K562 (cell line): ENCODE data around the gene UBN2. TPM values are rescaled to one million over a fixed set of nuclear protein-coding genes. Genes with fewer than 3 reads are reported as not detected.

Source experiments
- CAMTA2 ChIP-seq: fragments of 250-450 bp; sonication (Bioruptor Pico); conservative IDR thresholded peaks from 2 replicates; pipeline ENCODE4 v1.5.1; 2022
- CHD1 ChIP-seq: fragments of 200-600 bp; sonication (generic); IDR thresholded peaks from one replicate; pipeline ENCODE4 v1.6.1; 2012; ENCODE audit warnings: mild to moderate bottlenecking, moderate library complexity, low read length, inconsistent platforms
- DDX20 ChIP-seq: fragments of 450-650 bp; IDR thresholded peaks from 2 replicates; pipeline ENCODE4 v1.6.1; 2016; ENCODE audit warnings: missing genetic modification characterization, low read depth, mild to moderate bottlenecking, missing compliant biosample characterization, moderate library complexity
- EWSR1 ChIP-seq: fragments of 450-650 bp; IDR thresholded peaks from 2 replicates; pipeline ENCODE4 v1.6.1; 2018; ENCODE audit warnings: borderline replicate concordance, mild to moderate bottlenecking, low read depth, moderate library complexity; ENCODE audit not compliant: partially characterized antibody
- GABPB2 ChIP-seq: fragments of 250-450 bp; sonication (Bioruptor Pico); conservative IDR thresholded peaks from 2 replicates; pipeline ENCODE4 v1.5.1; 2021; ENCODE audit warnings: mild to moderate bottlenecking
- MEIS2 ChIP-seq: fragments of 450-650 bp; IDR thresholded peaks from 2 replicates; pipeline ENCODE4 v1.6.1; 2014; ENCODE audit warnings: mild to moderate bottlenecking; ENCODE audit not compliant: partially characterized antibody
- MTF1 ChIP-seq: fragments of 250-450 bp; sonication (Bioruptor Pico); IDR thresholded peaks from 2 replicates; pipeline ENCODE4 v1.9.0; 2021; ENCODE audit warnings: moderate library complexity, mild to moderate bottlenecking, inconsistent platforms, borderline replicate concordance
- NCOA1 ChIP-seq: fragments of 450-650 bp; IDR thresholded peaks from 2 replicates; pipeline ENCODE4 v1.6.1; 2016; ENCODE audit warnings: low read depth
- NR2F6 ChIP-seq: fragments of 450-650 bp; formaldehyde crosslinking; IDR thresholded peaks from 2 replicates; pipeline ENCODE4 v1.4.0; 2020; ENCODE audit warnings: mild to moderate bottlenecking
- SIRT6 ChIP-seq: IDR thresholded peaks from one replicate; pipeline ENCODE4 v1.6.1; 2012; ENCODE audit warnings: low read depth, mild to moderate bottlenecking, control low read depth, inconsistent platforms, low read length, moderate library complexity
- STAT5A ChIP-seq: IDR thresholded peaks from 2 replicates; pipeline ENCODE4 v1.6.1; 2012; ENCODE audit warnings: low read length, inconsistent platforms, borderline replicate concordance
- YY1 ChIP-seq, 3 experiments: IDR thresholded peaks; 2 replicates each; pipeline ENCODE4 v1.6.1; 2011; ENCODE audit warnings: low read length in 2 of 3, mild to moderate bottlenecking in 2 of 3, moderate library complexity in 2 of 3, borderline replicate concordance in 1 of 3, control low read depth in 1 of 3, low read depth in 1 of 3; ENCODE audit not compliant: insufficient read depth in 3 of 3, insufficient replicate concordance in 2 of 3, control insufficient read depth in 1 of 3, insufficient read length in 1 of 3; ENCODE audit errors: extremely low read depth in 1 of 3
- ZNF124 ChIP-seq: sonication (generic); formaldehyde crosslinking; IDR thresholded peaks from 2 replicates; pipeline ENCODE4 v1.8.1; 2022; ENCODE audit warnings: missing genetic modification reagents
- ZNF146 ChIP-seq: IDR thresholded peaks from one replicate; pipeline ENCODE4 v1.6.1; 2018; ENCODE audit warnings: missing compliant biosample characterization; ENCODE audit not compliant: unreplicated experiment
- polyA plus RNA-seq, 8 experiments: library from polyadenylated mRNA; depleted of rRNA in 4 of 8; stranded (reverse) in 5 of 8; unstranded in 3 of 8; fragments of >200 nt; fragmentation: Nextera tagmentation in 2 of 8; fragmentation: Illumina TruSeq in 1 of 8; extraction: Ambion mirVana in 2 of 8; extraction: Trizol in 1 of 8; gene quantifications; 2 replicates each; pipeline versions ENCODE4 v1.2.1 to v1.2.3, GENCODE V29; 2011 to 2014; ENCODE audit warnings: inconsistent platforms in 1 of 8, missing spikeins in 1 of 8
- total RNA-seq, 7 experiments: library from RNA; depleted of rRNA in 6 of 7; stranded (reverse); fragments of >200 nt in 6 of 7; fragmentation: Illumina TruSeq in 2 of 7; extraction: Trizol in 2 of 7; gene quantifications; 2 replicates each; pipeline versions ENCODE4 v1.2.1 to v1.2.3, GENCODE V29; 2011 to 2021; ENCODE audit warnings: low replicate concordance in 1 of 7
- TF ChIP-seq, protein P1 (sequence below): IDR thresholded peaks from 3 replicates; pipeline ENCODE4 v1.6.1; 2011; ENCODE audit warnings: borderline replicate concordance, mild to moderate bottlenecking, moderate library complexity; ENCODE audit not compliant: insufficient read length; ENCODE audit errors: extremely low read depth
- TF ChIP-seq, protein P2 (sequence below): fragments of 450-650 bp; IDR thresholded peaks from 2 replicates; pipeline ENCODE4 v1.6.1; 2016; ENCODE audit warnings: low read depth

Gene UBN2
- total and polyA plus RNA-seq, 9 of the 15 experiments (the other 6 are each of a cell fraction or from before 2014, with no cell fraction given) = 1.2 to 19.5 (median 9.9) TPM

DNA sequence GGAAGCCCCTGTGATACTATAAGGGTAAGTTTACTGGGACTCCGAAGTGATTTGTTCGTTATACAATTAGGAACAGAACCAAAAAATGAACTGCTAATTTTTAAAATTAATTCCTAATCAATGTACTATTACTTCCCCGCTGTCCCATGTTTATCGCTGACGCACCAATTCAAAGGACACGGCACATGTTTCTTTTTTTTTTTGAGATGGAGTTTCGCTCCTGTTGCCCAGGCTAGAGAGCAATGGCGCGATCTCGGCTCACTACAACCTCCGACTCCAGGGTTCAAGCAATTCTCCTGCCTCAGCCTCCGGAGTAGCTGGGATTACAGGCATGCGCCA, 108.6 kb downstream of the UBN2 start (continued):
- TF ChIP-seq, protein P1, sequence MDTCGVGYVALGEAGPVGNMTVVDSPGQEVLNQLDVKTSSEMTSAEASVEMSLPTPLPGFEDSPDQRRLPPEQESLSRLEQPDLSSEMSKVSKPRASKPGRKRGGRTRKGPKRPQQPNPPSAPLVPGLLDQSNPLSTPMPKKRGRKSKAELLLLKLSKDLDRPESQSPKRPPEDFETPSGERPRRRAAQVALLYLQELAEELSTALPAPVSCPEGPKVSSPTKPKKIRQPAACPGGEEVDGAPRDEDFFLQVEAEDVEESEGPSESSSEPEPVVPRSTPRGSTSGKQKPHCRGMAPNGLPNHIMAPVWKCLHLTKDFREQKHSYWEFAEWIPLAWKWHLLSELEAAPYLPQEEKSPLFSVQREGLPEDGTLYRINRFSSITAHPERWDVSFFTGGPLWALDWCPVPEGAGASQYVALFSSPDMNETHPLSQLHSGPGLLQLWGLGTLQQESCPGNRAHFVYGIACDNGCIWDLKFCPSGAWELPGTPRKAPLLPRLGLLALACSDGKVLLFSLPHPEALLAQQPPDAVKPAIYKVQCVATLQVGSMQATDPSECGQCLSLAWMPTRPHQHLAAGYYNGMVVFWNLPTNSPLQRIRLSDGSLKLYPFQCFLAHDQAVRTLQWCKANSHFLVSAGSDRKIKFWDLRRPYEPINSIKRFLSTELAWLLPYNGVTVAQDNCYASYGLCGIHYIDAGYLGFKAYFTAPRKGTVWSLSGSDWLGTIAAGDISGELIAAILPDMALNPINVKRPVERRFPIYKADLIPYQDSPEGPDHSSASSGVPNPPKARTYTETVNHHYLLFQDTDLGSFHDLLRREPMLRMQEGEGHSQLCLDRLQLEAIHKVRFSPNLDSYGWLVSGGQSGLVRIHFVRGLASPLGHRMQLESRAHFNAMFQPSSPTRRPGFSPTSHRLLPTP = no peak
- TF ChIP-seq NCOA1 (no peak), CAMTA2 (no peak), CHD1 (no peak), MTF1 (CRISPR knock-in tag) (0 out of 2 replicates have a peak, but pooled peaks have one; percentile 70), NR2F6 (CRISPR knock-in tag) (no peak), DDX20 (tag) (no peak), ZNF146 (CRISPR knock-in tag) (no peak), ZNF124 (CRISPR knock-in tag) (no peak), GABPB2 (CRISPR knock-in tag) (no peak), SIRT6 (no peak), STAT5A (no peak), YY1 (IDR thresholded peaks at IDR 0.05; ENCODE audit: borderline replicate concordance in 1 of 3, control insufficient read depth in 1 of 3, extremely low read depth in 1 of 3, insufficient read depth in 3 of 3, insufficient read length in 1 of 3, insufficient replicate concordance in 2 of 3, low read depth in 1 of 3, low read length in 2 of 3) (no peak), EWSR1 (no peak), MEIS2 (no peak)
- TF ChIP-seq, protein P2, sequence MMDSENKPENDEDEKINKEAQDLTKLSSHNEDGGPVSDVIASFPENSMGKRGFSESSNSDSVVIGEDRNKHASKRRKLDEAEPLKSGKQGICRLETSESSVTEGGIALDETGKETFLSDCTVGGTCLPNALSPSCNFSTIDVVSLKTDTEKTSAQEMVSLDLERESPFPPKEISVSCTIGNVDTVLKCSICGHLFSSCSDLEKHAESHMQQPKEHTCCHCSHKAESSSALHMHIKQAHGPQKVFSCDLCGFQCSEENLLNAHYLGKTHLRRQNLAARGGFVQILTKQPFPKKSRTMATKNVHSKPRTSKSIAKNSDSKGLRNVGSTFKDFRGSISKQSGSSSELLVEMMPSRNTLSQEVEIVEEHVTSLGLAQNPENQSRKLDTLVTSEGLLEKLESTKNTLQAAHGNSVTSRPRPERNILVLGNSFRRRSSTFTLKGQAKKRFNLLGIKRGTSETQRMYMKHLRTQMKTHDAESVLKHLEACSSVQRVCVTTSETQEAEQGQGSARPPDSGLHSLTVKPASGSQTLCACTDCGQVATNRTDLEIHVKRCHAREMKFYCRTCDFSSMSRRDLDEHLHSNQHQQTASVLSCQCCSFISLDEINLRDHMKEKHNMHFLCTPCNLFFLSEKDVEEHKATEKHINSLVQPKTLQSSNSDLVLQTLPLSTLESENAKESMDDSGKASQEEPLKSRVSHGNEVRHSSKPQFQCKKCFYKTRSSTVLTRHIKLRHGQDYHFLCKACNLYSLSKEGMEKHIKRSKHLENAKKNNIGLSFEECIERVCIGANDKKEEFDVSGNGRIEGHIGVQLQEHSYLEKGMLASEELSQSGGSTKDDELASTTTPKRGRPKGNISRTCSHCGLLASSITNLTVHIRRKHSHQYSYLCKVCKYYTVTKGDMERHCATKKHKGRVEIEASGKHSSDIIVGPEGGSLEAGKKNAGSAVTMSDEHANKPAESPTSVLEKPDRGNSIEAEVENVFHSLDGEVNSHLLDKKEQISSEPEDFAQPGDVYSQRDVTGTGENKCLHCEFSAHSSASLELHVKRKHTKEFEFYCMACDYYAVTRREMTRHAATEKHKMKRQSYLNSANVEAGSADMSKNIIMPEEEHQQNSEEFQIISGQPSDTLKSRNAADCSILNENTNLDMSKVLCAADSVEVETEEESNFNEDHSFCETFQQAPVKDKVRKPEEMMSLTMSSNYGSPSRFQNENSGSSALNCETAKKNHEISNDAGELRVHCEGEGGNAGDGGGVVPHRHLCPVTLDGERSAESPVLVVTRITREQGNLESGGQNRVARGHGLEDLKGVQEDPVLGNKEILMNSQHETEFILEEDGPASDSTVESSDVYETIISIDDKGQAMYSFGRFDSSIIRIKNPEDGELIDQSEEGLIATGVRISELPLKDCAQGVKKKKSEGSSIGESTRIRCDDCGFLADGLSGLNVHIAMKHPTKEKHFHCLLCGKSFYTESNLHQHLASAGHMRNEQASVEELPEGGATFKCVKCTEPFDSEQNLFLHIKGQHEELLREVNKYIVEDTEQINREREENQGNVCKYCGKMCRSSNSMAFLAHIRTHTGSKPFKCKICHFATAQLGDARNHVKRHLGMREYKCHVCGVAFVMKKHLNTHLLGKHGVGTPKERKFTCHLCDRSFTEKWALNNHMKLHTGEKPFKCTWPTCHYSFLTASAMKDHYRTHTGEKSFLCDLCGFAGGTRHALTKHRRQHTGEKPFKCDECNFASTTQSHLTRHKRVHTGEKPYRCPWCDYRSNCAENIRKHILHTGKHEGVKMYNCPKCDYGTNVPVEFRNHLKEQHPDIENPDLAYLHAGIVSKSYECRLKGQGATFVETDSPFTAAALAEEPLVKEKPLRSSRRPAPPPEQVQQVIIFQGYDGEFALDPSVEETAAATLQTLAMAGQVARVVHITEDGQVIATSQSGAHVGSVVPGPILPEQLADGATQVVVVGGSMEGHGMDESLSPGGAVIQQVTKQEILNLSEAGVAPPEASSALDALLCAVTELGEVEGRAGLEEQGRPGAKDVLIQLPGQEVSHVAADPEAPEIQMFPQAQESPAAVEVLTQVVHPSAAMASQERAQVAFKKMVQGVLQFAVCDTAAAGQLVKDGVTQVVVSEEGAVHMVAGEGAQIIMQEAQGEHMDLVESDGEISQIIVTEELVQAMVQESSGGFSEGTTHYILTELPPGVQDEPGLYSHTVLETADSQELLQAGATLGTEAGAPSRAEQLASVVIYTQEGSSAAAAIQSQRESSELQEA = peak; percentile 31; the same call in 1 of the 2 replicates
